HCT116 (cell line): Measurements from ENCODE around the gene SRPX. TPM values are rescaled to one million over a fixed set of nuclear protein-coding genes. Genes with fewer than 3 reads are reported as not detected.

Source experiments
- ATAC-seq: fragments of 200-7000 bp; cut with Tn5 transposase; 2 replicates; pipeline ENCODE4 v1.9.1; 2020; ENCODE audit warnings: mild to moderate bottlenecking, moderate library complexity
- BruUV-seq: library from RNA; stranded (reverse); fragments of 400-500 nt; replicated peaks from 2 replicates; lab custom pipeline; 2021; lab: Mats Ljungman, UMichigan
- CTCF ChIA-PET: fragments of 300-600 bp; sonication (Branson Sonifier 250); formaldehyde crosslinking; loops from one replicate; lab custom pipeline; 2021; ENCODE audit warnings: antibody characterized with exemption; lab: Charles Lee
- POLR2A ChIA-PET: fragments of 300-600, 350-600 bp; sonication (Branson Sonifier 250); formaldehyde crosslinking; loops from one replicate; lab custom pipeline; 2021; ENCODE audit warnings: antibody characterized with exemption; lab: Charles Lee
- RAD21 ChIA-PET, 2 experiments: fragments of 300-600 bp; sonication (Branson Sonifier 250); formaldehyde crosslinking; loops; one replicate each; lab custom pipeline; 2023; ENCODE audit warnings: low total read pairs in 2 of 2; ENCODE audit not compliant: uncharacterized antibody in 2 of 2, unreplicated experiment in 2 of 2, low non-redundant PET in 1 of 2; lab: Charles Lee
- DNase-seq: peaks from one replicate; pipeline ENCODE4 v3.0.0-alpha.2; 2010; ENCODE audit warnings: low read depth, low spot score
- H2AFZ ChIP-seq: fragments of 200-600 bp; shearing (Covaris generic), sonication (generic); 2 replicates; pipeline ENCODE4 v1.6.1; 2017; ENCODE audit warnings: low read depth, mixed run types, mixed read lengths, antibody characterized with exemption, low read length; ENCODE audit not compliant: poor library complexity, severe bottlenecking
- H3K27ac ChIP-seq: 2 replicates; pipeline ENCODE4 v1.5.1; 2012; ENCODE audit warnings: low read depth, low read length
- H3K27me3 ChIP-seq: fragments of 200-600 bp; sonication (generic); 2 replicates; pipeline ENCODE4 v1.6.1; 2016; ENCODE audit warnings: mixed run types, low read length, mixed read lengths; ENCODE audit not compliant: insufficient read depth
- H3K36me3 ChIP-seq, 2 experiments: fragments of 200-500 bp in 1 of 2; fragments of 200-600 bp in 1 of 2; sonication (Bioruptor generic) in 1 of 2; sonication (generic) in 1 of 2; 2 replicates each; pipeline versions ENCODE4 v1.5.1 to v1.6.1; 2014 to 2016; ENCODE audit warnings: low read length in 2 of 2, inconsistent platforms in 1 of 2, mixed read lengths in 1 of 2, mixed run types in 1 of 2; ENCODE audit not compliant: insufficient read depth in 2 of 2, control insufficient read depth in 1 of 2
- H3K4me1 ChIP-seq, 2 experiments: fragments of 200-600 bp in 1 of 2; sonication (generic) in 1 of 2; 2 replicates each; pipeline versions ENCODE4 v1.5.1 to v1.6.1; 2012 to 2017; ENCODE audit warnings: low read length in 2 of 2, inconsistent platforms in 1 of 2, mild to moderate bottlenecking in 1 of 2, mixed read lengths in 1 of 2, mixed run types in 1 of 2, moderate library complexity in 1 of 2; ENCODE audit not compliant: insufficient read depth in 2 of 2, control insufficient read depth in 1 of 2
- H3K4me2 ChIP-seq: fragments of 200-600 bp; sonication (generic); 2 replicates; pipeline ENCODE4 v1.6.1; 2017; ENCODE audit warnings: mixed run types, low read length, mixed read lengths
- H3K4me3 ChIP-seq, 2 experiments: fragments of 200-600 bp in 1 of 2; sonication (generic) in 1 of 2; replicated peaks in 1 of 2; 2 replicates each; pipeline ENCODE4 v1.5.1; 2011 to 2016; ENCODE audit warnings: low read length in 2 of 2, control low read depth in 1 of 2, low read depth in 1 of 2, mild to moderate bottlenecking in 1 of 2, mixed read lengths in 1 of 2, mixed run types in 1 of 2
- H3K79me2 ChIP-seq: fragments of 200-600 bp; sonication (generic); 2 replicates; pipeline ENCODE4 v1.6.1; 2017; ENCODE audit warnings: mild to moderate bottlenecking, mixed run types, low read length, moderate library complexity, mixed read lengths; ENCODE audit not compliant: insufficient read depth
- H3K9ac ChIP-seq: fragments of 200-600 bp; sonication (generic); 2 replicates; pipeline ENCODE4 v1.6.1; 2016; ENCODE audit warnings: low read length, mixed read lengths
- H3K9me2 ChIP-seq: fragments of 200-600 bp; sonication (generic), shearing (Covaris generic); 2 replicates; pipeline ENCODE4 v1.6.1; 2017; ENCODE audit warnings: mixed run types, mild to moderate bottlenecking, moderate library complexity; ENCODE audit not compliant: insufficient read depth
- H3K9me3 ChIP-seq, 2 experiments: fragments of 200-500 bp in 1 of 2; fragments of 200-600 bp in 1 of 2; sonication (Bioruptor generic) in 1 of 2; sonication (generic) in 1 of 2; 2 replicates each; pipeline ENCODE4 v1.6.1; 2014 to 2017; ENCODE audit warnings: low read length in 2 of 2, mixed read lengths in 2 of 2, inconsistent platforms in 1 of 2, low read depth in 1 of 2, mild to moderate bottlenecking in 1 of 2, mixed run types in 1 of 2, moderate library complexity in 1 of 2; ENCODE audit not compliant: control insufficient read depth in 1 of 2, insufficient read depth in 1 of 2
- H4K20me1 ChIP-seq: fragments of 200-600 bp; sonication (generic), shearing (Covaris generic); 2 replicates; pipeline ENCODE4 v1.6.1; 2017; ENCODE audit warnings: mixed run types, mild to moderate bottlenecking, moderate library complexity; ENCODE audit not compliant: insufficient read depth
- ATF3 ChIP-seq: IDR thresholded peaks from 2 replicates; pipeline ENCODE4 v1.6.1; 2012
- CEBPB ChIP-seq: IDR thresholded peaks from 2 replicates; pipeline ENCODE4 v1.6.1; 2012; ENCODE audit warnings: low read depth
- EGR1 ChIP-seq: IDR thresholded peaks from 2 replicates; pipeline ENCODE4 v1.6.1; 2012; ENCODE audit warnings: low read depth
- ELF1 ChIP-seq: IDR thresholded peaks from 2 replicates; pipeline ENCODE4 v1.6.1; 2012; ENCODE audit warnings: low read depth, borderline replicate concordance
- EZH2phosphoT487 ChIP-seq: fragments of 200-600 bp; IDR thresholded peaks from 2 replicates; pipeline ENCODE4 v1.6.1; 2018; ENCODE audit warnings: antibody characterized with exemption, borderline replicate concordance
- FOSL1 ChIP-seq: IDR thresholded peaks from 2 replicates; pipeline ENCODE4 v1.6.1; 2012; ENCODE audit warnings: low read depth
- POLR2A ChIP-seq: IDR thresholded peaks from 2 replicates; pipeline ENCODE4 v1.7.0; 2011; ENCODE audit warnings: borderline replicate concordance; ENCODE audit not compliant: insufficient read depth, insufficient read length; ENCODE audit errors: extremely low read depth
- POLR2AphosphoS5 ChIP-seq: IDR thresholded peaks from 2 replicates; pipeline ENCODE4 v1.6.1; 2011; ENCODE audit warnings: mild to moderate bottlenecking, low read depth, low read length, moderate library complexity
- RAD21 ChIP-seq: IDR thresholded peaks from 2 replicates; pipeline ENCODE4 v1.6.1; 2012; ENCODE audit warnings: low read depth, mild to moderate bottlenecking
- SIN3A ChIP-seq: IDR thresholded peaks from 2 replicates; pipeline ENCODE4 v1.6.1; 2012; ENCODE audit warnings: low read depth
- ZFX ChIP-seq: fragments of 450-650 bp; IDR thresholded peaks from 2 replicates; pipeline ENCODE4 v1.6.1; 2017
- ZNF274 ChIP-seq: fragments of 200-500 bp; sonication (Bioruptor generic); IDR thresholded peaks from 2 replicates; pipeline ENCODE4 v1.6.1; 2014; ENCODE audit warnings: mild to moderate bottlenecking, low read depth, low read length, inconsistent platforms
- intact Hi-C: fragments of 100-400 bp; cut with micrococcal nuclease; formaldehyde crosslinking; loops from 2 replicates; pipeline ENCODE4 v1.10.0; 2022
- total RNA-seq: library from RNA; stranded (reverse); gene quantifications from one replicate; pipeline ENCODE4 v1.2.1, GENCODE V29; 2021; ENCODE audit not compliant: unreplicated experiment
- TF ChIP-seq, protein P1 (sequence below), 3 experiments: fragments of 200-600 bp in 1 of 3; sonication (generic) in 1 of 3; IDR thresholded peaks in 2 of 3; conservative IDR thresholded peaks in 1 of 3; 2 replicates each; pipeline ENCODE4 v1.5.1; 2012 to 2017; ENCODE audit warnings: low read depth in 2 of 3, low read length in 2 of 3, antibody characterized with exemption in 1 of 3, borderline replicate concordance in 1 of 3, control low read depth in 1 of 3, mild to moderate bottlenecking in 1 of 3, mixed read lengths in 1 of 3, mixed run types in 1 of 3, moderate library complexity in 1 of 3; ENCODE audit not compliant: insufficient read depth in 1 of 3
- TF ChIP-seq, protein P2 (sequence below): IDR thresholded peaks from 2 replicates; pipeline ENCODE4 v1.6.1; 2012; ENCODE audit warnings: low read depth

Gene SRPX
- total RNA-seq, 1 experiment from 2014 or later = 18.2 TPM

GRCh38 chrX:38109042-38109898, 111.4 kb downstream of the SRPX start:
- ChIA-PET RAD21 (no interaction called here), POLR2A (no interaction called here), CTCF (no interaction called here)
- H3K9me2 ChIP-seq = no peaks in the 10 kb centered on the region
- no peak overlapping the region for H3K4me3 ChIP-seq
- no peak overlapping the region for H3K4me2 ChIP-seq
- intact Hi-C loops = no loop called here
- no peaks in the 10 kb centered on the region for H3K4me1 ChIP-seq
- H4K20me1 ChIP-seq = no peaks in the 10 kb centered on the region
- H3K36me3 ChIP-seq = no peaks in the 10 kb centered on the region
- H3K9ac ChIP-seq = no peak overlapping the region
- no TSS peak for BruUV-seq
- no peaks in the 10 kb centered on the region for H3K9me3 ChIP-seq
- no peaks in the 10 kb centered on the region for H3K79me2 ChIP-seq
- TF ChIP-seq EGR1 (no peak), CEBPB (no peak), EZH2phosphoT487 (no peak), ATF3 (no peak), POLR2A (no peak)
- TF ChIP-seq, protein P1, sequence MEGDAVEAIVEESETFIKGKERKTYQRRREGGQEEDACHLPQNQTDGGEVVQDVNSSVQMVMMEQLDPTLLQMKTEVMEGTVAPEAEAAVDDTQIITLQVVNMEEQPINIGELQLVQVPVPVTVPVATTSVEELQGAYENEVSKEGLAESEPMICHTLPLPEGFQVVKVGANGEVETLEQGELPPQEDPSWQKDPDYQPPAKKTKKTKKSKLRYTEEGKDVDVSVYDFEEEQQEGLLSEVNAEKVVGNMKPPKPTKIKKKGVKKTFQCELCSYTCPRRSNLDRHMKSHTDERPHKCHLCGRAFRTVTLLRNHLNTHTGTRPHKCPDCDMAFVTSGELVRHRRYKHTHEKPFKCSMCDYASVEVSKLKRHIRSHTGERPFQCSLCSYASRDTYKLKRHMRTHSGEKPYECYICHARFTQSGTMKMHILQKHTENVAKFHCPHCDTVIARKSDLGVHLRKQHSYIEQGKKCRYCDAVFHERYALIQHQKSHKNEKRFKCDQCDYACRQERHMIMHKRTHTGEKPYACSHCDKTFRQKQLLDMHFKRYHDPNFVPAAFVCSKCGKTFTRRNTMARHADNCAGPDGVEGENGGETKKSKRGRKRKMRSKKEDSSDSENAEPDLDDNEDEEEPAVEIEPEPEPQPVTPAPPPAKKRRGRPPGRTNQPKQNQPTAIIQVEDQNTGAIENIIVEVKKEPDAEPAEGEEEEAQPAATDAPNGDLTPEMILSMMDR (IDR thresholded peaks at IDR 0.05 in 2 of 3, conservative IDR thresholded peaks at IDR 0.05 in 1 of 3; ENCODE audit: borderline replicate concordance in 1 of 3, insufficient read depth in 1 of 3, low read depth in 2 of 3, low read length in 2 of 3) = no peak
- H3K27ac ChIP-seq = no peak overlapping the region
- ATAC-seq (no peak), DNase-seq (no peak)
- no peaks in the 10 kb centered on the region for H3K27me3 ChIP-seq
- H2AFZ ChIP-seq = no peak overlapping the region

DNA sequence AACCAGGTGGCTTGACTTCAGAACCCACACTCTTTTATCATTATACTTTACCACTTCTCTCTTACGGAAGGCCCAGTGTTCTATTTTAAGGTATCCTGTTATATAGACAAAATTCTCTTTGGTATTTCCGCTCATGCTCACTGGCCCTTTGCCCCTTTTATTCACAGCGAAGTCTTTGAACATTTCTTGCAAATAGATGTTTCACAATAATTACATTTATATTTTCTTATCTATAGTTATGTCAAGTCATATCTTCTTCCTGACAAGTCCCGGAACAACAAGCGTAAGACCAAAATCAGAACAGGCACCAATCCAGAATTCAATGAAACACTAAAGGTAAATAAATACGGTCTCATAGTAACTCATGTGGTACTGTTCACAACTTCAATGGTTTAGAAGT, 112.3 kb downstream of the SRPX start:
- no peak overlapping the region for H3K27ac ChIP-seq
- ATAC-seq (no peak), DNase-seq (no peak)
- RAD21 ChIA-PET = no interaction called here
- H3K9me3 ChIP-seq = no peaks in the 10 kb centered on the region
- H3K9me2 ChIP-seq = no peaks in the 10 kb centered on the region
- H3K79me2 ChIP-seq = no peaks in the 10 kb centered on the region
- H3K4me2 ChIP-seq = no peak overlapping the region
- no TSS peak for BruUV-seq
- H3K4me1 ChIP-seq = no peaks in the 10 kb centered on the region
- intact Hi-C loops = no loop called here
- no peaks in the 10 kb centered on the region for H3K36me3 ChIP-seq
- H3K9ac ChIP-seq = no peak overlapping the region
- no peak overlapping the region for H2AFZ ChIP-seq
- CTCF ChIA-PET = no interaction called here
- POLR2A ChIA-PET = no interaction called here
- H3K4me3 ChIP-seq = no peak overlapping the region
- H3K27me3 ChIP-seq = no peaks in the 10 kb centered on the region
- H4K20me1 ChIP-seq = no peaks in the 10 kb centered on the region
- TF ChIP-seq ZFX (no peak), ATF3 (no peak), RAD21 (no peak), SIN3A (no peak), POLR2AphosphoS5 (no peak), ELF1 (no peak), CEBPB (no peak), POLR2A (no peak), ZNF274 (no peak), FOSL1 (no peak)
- TF ChIP-seq, protein P2, sequence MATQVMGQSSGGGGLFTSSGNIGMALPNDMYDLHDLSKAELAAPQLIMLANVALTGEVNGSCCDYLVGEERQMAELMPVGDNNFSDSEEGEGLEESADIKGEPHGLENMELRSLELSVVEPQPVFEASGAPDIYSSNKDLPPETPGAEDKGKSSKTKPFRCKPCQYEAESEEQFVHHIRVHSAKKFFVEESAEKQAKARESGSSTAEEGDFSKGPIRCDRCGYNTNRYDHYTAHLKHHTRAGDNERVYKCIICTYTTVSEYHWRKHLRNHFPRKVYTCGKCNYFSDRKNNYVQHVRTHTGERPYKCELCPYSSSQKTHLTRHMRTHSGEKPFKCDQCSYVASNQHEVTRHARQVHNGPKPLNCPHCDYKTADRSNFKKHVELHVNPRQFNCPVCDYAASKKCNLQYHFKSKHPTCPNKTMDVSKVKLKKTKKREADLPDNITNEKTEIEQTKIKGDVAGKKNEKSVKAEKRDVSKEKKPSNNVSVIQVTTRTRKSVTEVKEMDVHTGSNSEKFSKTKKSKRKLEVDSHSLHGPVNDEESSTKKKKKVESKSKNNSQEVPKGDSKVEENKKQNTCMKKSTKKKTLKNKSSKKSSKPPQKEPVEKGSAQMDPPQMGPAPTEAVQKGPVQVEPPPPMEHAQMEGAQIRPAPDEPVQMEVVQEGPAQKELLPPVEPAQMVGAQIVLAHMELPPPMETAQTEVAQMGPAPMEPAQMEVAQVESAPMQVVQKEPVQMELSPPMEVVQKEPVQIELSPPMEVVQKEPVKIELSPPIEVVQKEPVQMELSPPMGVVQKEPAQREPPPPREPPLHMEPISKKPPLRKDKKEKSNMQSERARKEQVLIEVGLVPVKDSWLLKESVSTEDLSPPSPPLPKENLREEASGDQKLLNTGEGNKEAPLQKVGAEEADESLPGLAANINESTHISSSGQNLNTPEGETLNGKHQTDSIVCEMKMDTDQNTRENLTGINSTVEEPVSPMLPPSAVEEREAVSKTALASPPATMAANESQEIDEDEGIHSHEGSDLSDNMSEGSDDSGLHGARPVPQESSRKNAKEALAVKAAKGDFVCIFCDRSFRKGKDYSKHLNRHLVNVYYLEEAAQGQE = no peak
